AG09309 (cell line): ENCODE data around the gene ATG4C.
A peak's percentile ranks its signal among the peaks of the same experiment; 100 is the strongest.
"Not testable (repeated sequence)": the region's sequence is repeated elsewhere in the genome, so short reads cannot be mapped to it uniquely, and the experiment has no call there.

Source experiments
- DNase-seq: peaks from one replicate; pipeline ENCODE4 v3.0.0-alpha.2; 2010; ENCODE audit warnings: low read depth
- H3K4me3 ChIP-seq: 2 replicates; pipeline ENCODE4 v1.5.1; 2011; ENCODE audit warnings: mild to moderate bottlenecking, low read depth, low read length, moderate library complexity; ENCODE audit not compliant: control insufficient read depth
- TF ChIP-seq, protein P1 (sequence below): IDR thresholded peaks from 2 replicates; pipeline ENCODE4 v1.5.1; 2011; ENCODE audit warnings: mild to moderate bottlenecking, low read depth, low read length, inconsistent platforms; ENCODE audit not compliant: insufficient read depth, control insufficient read depth; ENCODE audit errors: missing control alignments

The ATG4C gene

DNA sequence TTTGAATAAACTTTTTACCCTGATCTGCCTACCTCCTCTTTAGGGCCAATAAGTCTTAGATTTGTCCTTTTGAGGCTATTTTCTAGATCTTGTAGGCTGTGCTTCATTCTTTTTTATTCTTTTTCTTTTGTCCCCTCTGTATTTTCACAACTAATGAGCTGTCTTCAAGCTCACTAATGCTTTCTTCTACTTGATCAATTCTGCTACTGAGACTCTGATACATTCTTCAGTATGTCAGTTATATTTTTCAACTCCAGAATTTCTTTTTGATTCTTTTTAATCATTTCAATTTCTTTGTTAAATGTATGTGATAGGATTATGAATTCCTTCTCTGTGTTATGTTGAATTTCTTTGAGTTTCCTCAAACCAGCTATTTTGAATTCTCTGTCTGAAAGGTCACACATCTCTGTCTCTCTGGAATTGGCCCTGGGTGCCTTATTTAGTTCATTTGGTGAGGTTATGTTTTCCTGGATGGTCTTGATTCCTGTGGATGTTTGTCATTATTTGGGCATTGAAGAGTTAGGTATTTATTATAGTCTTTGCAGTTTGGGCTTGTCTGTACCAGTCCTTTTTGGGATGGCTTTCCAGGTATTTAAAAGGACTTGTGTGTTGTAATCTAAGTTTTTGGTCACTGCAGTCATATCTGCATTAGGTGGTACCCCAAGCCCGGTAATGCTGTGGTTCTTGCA, 11.2 kb upstream of the ATG4C start:
- no peak for DNase-seq
- TF ChIP-seq, protein P1, sequence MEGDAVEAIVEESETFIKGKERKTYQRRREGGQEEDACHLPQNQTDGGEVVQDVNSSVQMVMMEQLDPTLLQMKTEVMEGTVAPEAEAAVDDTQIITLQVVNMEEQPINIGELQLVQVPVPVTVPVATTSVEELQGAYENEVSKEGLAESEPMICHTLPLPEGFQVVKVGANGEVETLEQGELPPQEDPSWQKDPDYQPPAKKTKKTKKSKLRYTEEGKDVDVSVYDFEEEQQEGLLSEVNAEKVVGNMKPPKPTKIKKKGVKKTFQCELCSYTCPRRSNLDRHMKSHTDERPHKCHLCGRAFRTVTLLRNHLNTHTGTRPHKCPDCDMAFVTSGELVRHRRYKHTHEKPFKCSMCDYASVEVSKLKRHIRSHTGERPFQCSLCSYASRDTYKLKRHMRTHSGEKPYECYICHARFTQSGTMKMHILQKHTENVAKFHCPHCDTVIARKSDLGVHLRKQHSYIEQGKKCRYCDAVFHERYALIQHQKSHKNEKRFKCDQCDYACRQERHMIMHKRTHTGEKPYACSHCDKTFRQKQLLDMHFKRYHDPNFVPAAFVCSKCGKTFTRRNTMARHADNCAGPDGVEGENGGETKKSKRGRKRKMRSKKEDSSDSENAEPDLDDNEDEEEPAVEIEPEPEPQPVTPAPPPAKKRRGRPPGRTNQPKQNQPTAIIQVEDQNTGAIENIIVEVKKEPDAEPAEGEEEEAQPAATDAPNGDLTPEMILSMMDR: no peak
- H3K4me3 ChIP-seq: no peak overlapping the region

DNA sequence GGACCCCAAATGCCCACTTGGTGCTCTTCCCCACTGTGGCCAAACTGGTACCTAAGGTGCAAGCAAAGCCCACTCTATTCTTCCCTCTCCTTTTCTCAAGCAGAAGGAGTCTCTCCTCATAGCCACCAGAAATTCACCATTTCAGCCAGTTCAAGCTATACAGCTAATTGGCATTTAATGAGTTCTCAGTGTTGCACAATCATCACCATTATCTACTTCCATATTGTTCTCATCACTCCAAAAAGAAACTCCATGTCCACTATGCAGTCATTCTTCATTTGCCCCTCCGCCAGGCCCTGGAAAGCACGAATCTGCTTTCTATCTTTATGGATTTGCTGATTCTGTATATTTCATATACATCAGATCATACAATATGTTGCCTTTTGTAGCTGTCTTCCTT, 9.9 kb upstream of the ATG4C start:
- no peak for DNase-seq
- no peak overlapping the region for H3K4me3 ChIP-seq
- TF ChIP-seq, protein P1: no peak

DNA sequence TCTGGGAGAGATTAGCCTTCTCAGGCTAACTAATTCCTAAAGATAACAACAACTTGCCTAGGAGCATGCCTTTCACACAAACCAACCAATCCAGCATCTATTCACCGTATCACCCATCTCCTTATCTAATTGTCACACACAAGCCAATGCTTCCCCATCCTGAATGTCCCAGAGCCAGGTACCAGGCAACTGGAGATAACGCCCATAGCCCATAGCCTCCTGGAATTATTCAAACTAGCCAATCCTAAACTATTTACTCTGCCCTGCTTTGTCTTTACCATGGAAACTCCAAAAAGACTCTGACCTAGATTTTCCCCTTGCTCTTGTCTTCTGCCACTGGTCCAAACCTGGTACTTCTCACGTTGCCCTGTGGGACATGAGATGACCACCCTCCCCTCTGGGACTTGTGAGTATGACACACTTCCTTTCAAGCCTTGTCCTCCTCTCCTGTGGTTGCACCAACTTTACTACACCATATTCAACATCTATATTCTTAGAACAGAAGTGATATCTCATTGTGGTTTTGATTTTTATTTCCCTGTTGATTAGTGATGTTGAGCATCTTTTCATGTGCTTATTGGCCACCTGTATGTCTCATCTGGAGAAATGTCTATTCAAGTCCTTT, 8.8 kb upstream of the ATG4C start:
- DNase-seq: no peak
- H3K4me3 ChIP-seq: no peak overlapping the region
- TF ChIP-seq, protein P1: no peak

DNA sequence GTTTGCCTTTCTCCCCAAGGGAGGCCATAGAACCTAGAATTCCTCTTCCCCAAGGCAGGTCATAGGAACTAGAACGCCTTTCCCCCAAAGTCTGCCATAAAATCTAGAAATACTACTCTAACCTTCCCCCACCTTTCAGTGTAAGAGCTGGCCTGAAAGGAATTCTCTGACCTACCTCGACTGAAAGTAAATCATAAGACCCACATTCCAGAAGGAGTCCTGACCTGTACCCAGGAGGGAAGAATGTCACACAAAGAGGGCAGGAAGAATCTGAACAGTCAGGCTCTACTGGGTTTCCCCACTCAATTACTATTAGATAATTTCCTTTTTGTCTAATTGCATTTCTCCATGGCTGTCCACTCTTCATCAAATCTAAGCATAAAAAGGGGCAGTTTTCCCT, 5.7 kb upstream of the ATG4C start:
- no peak for DNase-seq
- TF ChIP-seq, protein P1: no peak
- no peak overlapping the region for H3K4me3 ChIP-seq

DNA sequence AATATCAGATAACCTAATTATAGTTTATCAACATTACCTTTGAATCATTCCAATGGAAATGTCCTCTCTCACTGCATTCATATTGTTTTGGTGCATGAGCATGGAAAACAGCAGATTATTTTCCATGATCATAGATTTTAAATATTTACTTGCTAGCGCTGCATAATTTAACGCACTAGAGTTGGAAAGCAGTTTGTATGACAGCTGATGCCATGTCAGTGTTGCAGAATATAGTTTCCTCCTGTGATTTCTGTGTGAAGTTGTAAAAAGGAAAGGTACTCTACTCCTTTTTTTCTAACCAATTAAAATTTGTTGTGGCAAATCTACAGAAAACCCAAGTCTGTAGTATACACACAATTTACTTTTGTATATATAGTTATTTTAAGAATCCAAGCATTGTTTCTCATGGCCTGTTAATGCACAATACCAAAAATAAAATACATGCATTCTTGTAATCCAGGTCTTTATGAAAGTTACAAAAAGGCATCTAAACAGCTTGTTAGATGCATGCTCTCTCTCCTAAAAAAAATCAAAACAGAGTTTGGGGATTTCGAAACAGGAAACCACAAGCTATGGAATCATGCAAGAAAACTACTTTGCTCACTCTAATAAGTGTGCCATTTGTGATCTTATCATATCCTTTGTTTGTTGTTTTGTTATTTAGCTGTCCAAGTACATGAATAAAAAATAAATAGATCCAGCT, 1.9 kb upstream of the ATG4C start:
- TF ChIP-seq, protein P1: no peak
- no peak overlapping the region for H3K4me3 ChIP-seq
- peak; percentile 51 for DNase-seq

DNA sequence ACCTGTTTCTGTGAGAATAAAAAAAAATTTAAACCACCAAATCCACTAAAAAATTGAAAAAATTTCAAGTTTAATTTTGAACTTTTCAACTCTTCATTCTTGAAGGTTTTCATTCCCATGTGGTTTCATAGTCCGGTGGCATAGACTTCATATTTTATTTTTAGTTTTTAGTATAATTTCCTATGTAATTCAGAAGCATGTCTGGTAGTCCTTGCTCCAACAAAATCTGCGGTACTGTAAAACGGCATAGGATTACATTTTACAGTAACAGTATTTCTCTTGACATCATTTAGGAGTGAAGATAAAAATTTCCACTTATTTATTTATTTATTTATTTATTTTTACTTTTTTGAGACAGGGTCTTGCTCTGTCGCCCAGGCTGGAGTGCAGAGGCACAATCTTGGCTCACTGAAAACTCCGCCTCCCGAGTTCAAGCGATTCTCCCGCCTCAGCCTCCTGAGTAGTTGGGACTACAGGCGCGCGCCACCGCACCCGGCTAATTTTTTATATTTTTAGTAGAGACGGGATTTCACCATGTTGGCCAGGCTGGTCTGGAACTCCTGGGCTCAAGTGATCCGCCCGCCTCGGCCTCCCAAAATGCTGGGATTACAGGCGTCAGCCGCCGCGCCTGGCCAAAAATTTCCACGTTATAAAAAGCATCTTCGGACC, 1.3 kb upstream of the ATG4C start:
- H3K4me3 ChIP-seq, DNase-seq: not testable (repeated sequence)
